Activated T-cell treated with anti-CD3 and anti-CD28 coated beads, Interleukin-2, amount 50 U/mL, for 4 hours (primary cell): ENCODE data around the gene MSL3B.

Experiments used
- ATAC-seq, 2 donors: fragments of 200-7000 bp; cut with Tn5 transposase; one replicate each; pipeline ENCODE4 v1.10.0; 2021
- DNase-seq: peaks from one replicate; pipeline ENCODE4 v3.0.0-alpha.2; 2020
- H3K27me3 Mint-ChIP-seq: one replicate; pipeline ENCODE4 v1.8.0; 2021; ENCODE audit warnings: low read depth, mixed read lengths
- H3K36me3 Mint-ChIP-seq: one replicate; pipeline ENCODE4 v1.8.0; 2022; ENCODE audit warnings: mixed read lengths; ENCODE audit not compliant: insufficient read depth
- H3K4me1 Mint-ChIP-seq: one replicate; pipeline ENCODE4 v1.8.0; 2021; ENCODE audit warnings: low read depth, mixed read lengths
- H3K4me3 Mint-ChIP-seq: one replicate; pipeline ENCODE4 v1.8.0; 2021; ENCODE audit warnings: mild to moderate bottlenecking, moderate library complexity, mixed read lengths
- H3K9me3 Mint-ChIP-seq: one replicate; pipeline ENCODE4 v1.8.0; 2021; ENCODE audit warnings: mixed read lengths

Gene MSL3B

DNA sequence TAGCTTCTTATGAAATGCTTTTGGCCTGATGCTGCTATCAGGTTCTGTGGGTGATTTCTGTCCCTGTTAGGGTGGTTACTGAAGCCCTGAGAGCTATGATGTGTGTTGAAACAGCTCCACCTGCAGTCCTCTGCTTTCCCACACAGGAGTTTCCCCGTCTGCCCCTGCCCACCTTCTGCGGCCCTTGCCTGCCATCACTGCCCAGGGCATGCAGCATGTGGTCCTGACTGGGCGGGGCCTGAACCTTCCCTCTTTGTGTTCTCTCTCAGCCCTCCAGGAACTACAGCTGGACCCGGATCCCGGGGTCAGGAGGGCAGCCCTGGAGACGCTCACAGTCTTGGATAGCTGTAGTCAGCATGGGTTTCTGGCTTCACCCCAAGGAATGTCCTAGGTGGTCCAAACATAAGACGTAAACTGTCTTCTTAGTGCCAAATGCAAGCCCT lies 35.3 kb downstream of the MSL3B start:
- H3K36me3 Mint-ChIP-seq: no peaks in the 10 kb centered on the region
- DNase-seq (no peak), ATAC-seq (no peak)
- H3K27me3 Mint-ChIP-seq: no peaks in the 10 kb centered on the region
- H3K4me1 Mint-ChIP-seq: peaks cover under 1% of the 10 kb centered on the region
- H3K9me3 Mint-ChIP-seq: no peaks in the 10 kb centered on the region
- no peak overlapping the region for H3K4me3 Mint-ChIP-seq

DNA sequence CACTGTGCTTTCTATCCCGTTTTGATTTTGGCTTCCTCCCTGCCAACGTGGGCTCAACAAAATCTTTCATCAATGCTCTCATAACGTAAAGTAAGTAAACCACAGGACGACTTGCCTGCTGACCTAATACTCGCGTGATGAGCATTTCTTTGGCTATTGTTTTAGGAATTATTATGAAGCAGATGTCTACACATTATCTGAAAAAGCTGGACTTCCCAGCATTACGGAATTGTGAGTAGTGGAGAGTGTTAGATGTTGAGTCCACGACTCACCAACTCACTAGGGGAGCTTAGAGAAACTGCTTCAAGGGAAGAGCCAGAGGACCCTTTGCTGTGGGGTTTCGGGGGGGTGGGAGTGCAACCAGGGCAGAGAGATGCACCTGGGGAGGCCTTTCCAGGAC lies 35.8 kb downstream of the MSL3B start:
- Mint-ChIP-seq H3K27me3 (no peaks in the 10 kb centered on the region), H3K4me1 (no peaks in the 10 kb centered on the region)

GRCh38 chr2:233831861-233832260 lies 36.3 kb downstream of the MSL3B start:
- H3K36me3 Mint-ChIP-seq: no peaks in the 10 kb centered on the region
- no peak overlapping the region for H3K4me3 Mint-ChIP-seq
- no peaks in the 10 kb centered on the region for H3K27me3 Mint-ChIP-seq
- H3K9me3 Mint-ChIP-seq: no peaks in the 10 kb centered on the region
- H3K4me1 Mint-ChIP-seq: no peaks in the 10 kb centered on the region
- no peak for ATAC-seq
- no peak for DNase-seq

More for the DNA sequence above, 35.8 kb downstream of the MSL3B start:
- DNase-seq (no peak), ATAC-seq (no peak)
- H3K4me3 Mint-ChIP-seq: no peak overlapping the region
- no peaks in the 10 kb centered on the region for H3K9me3 Mint-ChIP-seq
- H3K36me3 Mint-ChIP-seq: no peaks in the 10 kb centered on the region

DNA sequence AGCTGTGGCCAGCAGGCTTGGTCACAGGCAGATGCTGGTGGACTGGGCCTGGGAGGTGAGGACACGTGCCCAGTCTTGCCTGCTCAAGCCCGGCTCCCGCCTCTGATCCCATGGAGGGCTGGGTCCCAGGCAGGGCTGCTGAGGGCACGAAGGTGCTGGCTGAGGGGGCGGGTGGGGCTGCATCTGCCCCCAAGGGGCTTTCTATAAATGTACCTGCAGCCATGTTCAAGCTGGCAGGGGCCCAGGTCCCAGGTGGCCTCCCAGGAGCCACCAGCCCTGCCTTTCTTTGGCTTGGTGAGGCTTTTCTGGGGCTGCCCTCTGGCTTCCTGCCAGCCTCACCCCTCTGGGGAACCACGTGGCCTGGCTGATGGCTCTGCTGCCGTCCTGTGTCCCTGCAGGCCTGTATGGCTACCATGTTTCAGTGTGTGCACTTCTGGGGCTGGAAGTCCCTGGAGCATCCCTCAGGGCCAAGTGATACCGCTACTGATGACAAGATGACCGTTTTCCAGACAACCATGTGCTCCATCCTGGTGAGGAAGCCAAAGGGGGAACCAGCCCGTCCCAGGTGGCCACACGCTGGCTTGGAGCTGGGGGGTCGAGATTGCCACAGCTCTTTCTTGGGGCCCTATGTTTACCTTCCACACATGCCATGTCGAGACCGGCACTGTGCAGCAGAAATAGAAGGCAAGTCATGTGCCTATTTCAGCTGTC lies 37.0 kb downstream of the MSL3B start:
- ATAC-seq (no peak), DNase-seq (no peak)
- H3K4me3 Mint-ChIP-seq: no peak overlapping the region

DNA sequence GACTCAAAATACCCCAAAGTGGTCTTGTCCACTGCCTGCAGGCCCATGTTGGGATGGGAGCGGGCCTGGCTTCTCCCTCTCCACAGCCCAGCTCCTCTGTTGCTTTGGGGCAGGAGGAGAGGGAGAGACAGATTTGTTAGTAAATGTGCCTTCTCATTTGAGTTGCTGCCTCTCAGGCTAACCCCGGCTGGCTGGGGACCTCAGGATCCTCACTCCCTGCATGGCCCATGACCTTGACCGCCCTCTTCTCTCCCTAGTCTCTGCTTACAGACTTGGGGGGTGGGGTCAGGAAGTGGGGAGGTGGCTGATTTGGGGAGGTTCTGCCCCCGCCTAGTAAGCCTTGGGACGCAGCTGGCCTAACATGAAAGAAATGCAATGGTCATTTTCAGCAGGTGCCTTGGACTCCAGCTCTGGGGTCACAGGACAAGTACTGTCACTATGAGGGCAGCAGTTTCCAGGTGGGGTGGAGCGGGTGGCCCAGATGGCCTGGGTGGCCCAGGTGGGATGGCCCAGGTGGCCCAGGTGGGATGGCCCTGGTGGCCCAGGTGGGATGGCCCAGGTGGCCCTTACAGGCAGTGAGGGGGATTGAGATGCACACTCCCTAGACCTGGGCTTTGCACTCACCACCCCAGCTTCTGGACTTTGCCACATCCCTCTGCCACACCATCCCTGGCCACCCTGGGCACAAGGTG lies 37.9 kb downstream of the MSL3B start:
- Mint-ChIP-seq H3K9me3 (no peaks in the 10 kb centered on the region), H3K36me3 (no peaks in the 10 kb centered on the region), H3K4me3 (no peak overlapping the region), H3K4me1 (no peaks in the 10 kb centered on the region), H3K27me3 (peaks cover 5% of the 10 kb centered on the region)
- no peak for DNase-seq
- no peak for ATAC-seq

More for the DNA sequence above, 37.0 kb downstream of the MSL3B start:
- H3K4me1 Mint-ChIP-seq: no peaks in the 10 kb centered on the region
- H3K36me3 Mint-ChIP-seq: no peaks in the 10 kb centered on the region
- no peaks in the 10 kb centered on the region for H3K9me3 Mint-ChIP-seq
- H3K27me3 Mint-ChIP-seq: peaks cover 3% of the 10 kb centered on the region

- no peaks in the 10 kb centered on the region for H3K9me3 Mint-ChIP-seq
- H3K27me3 Mint-ChIP-seq: peaks cover 5% of the 10 kb centered on the region
- no peak overlapping the region for H3K4me3 Mint-ChIP-seq
- no peaks in the 10 kb centered on the region for H3K36me3 Mint-ChIP-seq
- no peak for DNase-seq
- ATAC-seq: no peak
- no peaks in the 10 kb centered on the region for H3K4me1 Mint-ChIP-seq
Observed at GRCh38 chr2:233829193-233830110, 38.7 kb downstream of the MSL3B start.

GRCh38 chr2:233828546-233829192 lies 39.5 kb downstream of the MSL3B start:
- DNase-seq (no peak), ATAC-seq (no peak)
- Mint-ChIP-seq H3K27me3 (peaks cover 5% of the 10 kb centered on the region), H3K4me3 (no peak overlapping the region), H3K4me1 (no peaks in the 10 kb centered on the region), H3K9me3 (no peaks in the 10 kb centered on the region), H3K36me3 (no peaks in the 10 kb centered on the region)

DNA sequence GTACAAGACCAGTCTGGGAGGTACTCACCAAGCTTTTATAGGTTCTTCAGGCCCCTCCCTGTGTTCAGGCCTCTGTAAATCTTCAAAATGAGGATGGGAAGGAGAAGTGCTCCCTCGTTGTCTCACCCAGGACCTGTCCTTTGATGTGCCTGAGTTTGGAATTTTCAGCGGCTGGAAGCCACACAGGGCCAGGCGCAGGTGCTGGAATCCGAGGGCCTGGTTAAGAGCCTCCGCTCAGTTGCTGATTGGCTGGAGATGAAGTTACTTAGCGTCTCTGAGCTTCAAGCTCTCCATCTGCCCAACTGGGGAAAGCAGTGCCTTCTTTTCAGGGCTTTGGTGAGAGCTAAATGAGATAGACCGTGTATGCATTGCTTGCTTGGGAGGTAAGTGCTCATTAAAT lies 43.8 kb downstream of the MSL3B start:
- DNase-seq (no peak), ATAC-seq (no peak)
- no peaks in the 10 kb centered on the region for H3K9me3 Mint-ChIP-seq
- H3K4me3 Mint-ChIP-seq: no peak overlapping the region
- H3K27me3 Mint-ChIP-seq: peaks cover 9% of the 10 kb centered on the region
- H3K4me1 Mint-ChIP-seq: no peaks in the 10 kb centered on the region
- no peaks in the 10 kb centered on the region for H3K36me3 Mint-ChIP-seq

GRCh38 chr2:233823731-233824121 lies 44.5 kb downstream of the MSL3B start:
- ATAC-seq (no peak), DNase-seq (no peak)
- Mint-ChIP-seq H3K27me3 (peaks cover 11% of the 10 kb centered on the region), H3K4me1 (no peaks in the 10 kb centered on the region), H3K36me3 (no peaks in the 10 kb centered on the region), H3K4me3 (no peak overlapping the region), H3K9me3 (no peaks in the 10 kb centered on the region)

GRCh38 chr2:233822781-233823730 lies 45.1 kb downstream of the MSL3B start:
- Mint-ChIP-seq H3K4me1 (no peaks in the 10 kb centered on the region), H3K36me3 (no peaks in the 10 kb centered on the region), H3K9me3 (no peaks in the 10 kb centered on the region), H3K27me3 (peaks cover 13% of the 10 kb centered on the region), H3K4me3 (no peak overlapping the region)
- no peak for ATAC-seq
- no peak for DNase-seq

- Mint-ChIP-seq H3K9me3 (no peaks in the 10 kb centered on the region), H3K4me3 (no peak overlapping the region), H3K27me3 (peaks cover 16% of the 10 kb centered on the region), H3K4me1 (no peaks in the 10 kb centered on the region), H3K36me3 (no peaks in the 10 kb centered on the region)
- no peak for DNase-seq
- ATAC-seq: no peak
Observed at GRCh38 chr2:233822101-233822771, 46.0 kb downstream of the MSL3B start.

- no peak for ATAC-seq
- no peak overlapping the region for H3K4me3 Mint-ChIP-seq
- DNase-seq: no peak
- H3K36me3 Mint-ChIP-seq: no peaks in the 10 kb centered on the region
- H3K4me1 Mint-ChIP-seq: no peaks in the 10 kb centered on the region
- H3K27me3 Mint-ChIP-seq: peaks cover 16% of the 10 kb centered on the region
- no peaks in the 10 kb centered on the region for H3K9me3 Mint-ChIP-seq
Observed at GRCh38 chr2:233821709-233822100, 46.5 kb downstream of the MSL3B start.

- Mint-ChIP-seq H3K36me3 (no peaks in the 10 kb centered on the region), H3K4me1 (no peaks in the 10 kb centered on the region), H3K4me3 (no peak overlapping the region), H3K27me3 (peaks cover 14% of the 10 kb centered on the region), H3K9me3 (no peaks in the 10 kb centered on the region)
- DNase-seq: no peak
- ATAC-seq: no peak
Observed at GRCh38 chr2:233821196-233821595, 47.0 kb downstream of the MSL3B start.
